RWPE2 (cell line): ENCODE measurements around the gene WDR93.

ENCODE experiments used
- ATAC-seq: fragments of 200-7000 bp; cut with Tn5 transposase; 3 replicates; pipeline ENCODE4 v1.9.1; 2021; ENCODE audit warnings: low read depth
- DNase-seq: peaks from one replicate; pipeline ENCODE4 v3.0.0-alpha.2; 2020; ENCODE audit warnings: low spot score
- H3K27ac ChIP-seq: fragments of 450-650 bp; 2 replicates; pipeline ENCODE4 v1.5.1; 2017; ENCODE audit warnings: mild to moderate bottlenecking; ENCODE audit not compliant: poor library complexity, severe bottlenecking
- H3K27me3 ChIP-seq: fragments of 250-450 bp; sonication (Bioruptor Pico); 2 replicates; pipeline ENCODE4 v1.5.1; 2021; ENCODE audit warnings: mild to moderate bottlenecking, moderate library complexity; ENCODE audit not compliant: insufficient read depth, poor library complexity, severe bottlenecking
- H3K36me3 ChIP-seq: fragments of 250-450 bp; sonication (Bioruptor Pico); 2 replicates; pipeline ENCODE4 v1.5.1; 2020; ENCODE audit warnings: low read depth, mild to moderate bottlenecking, moderate library complexity
- H3K4me1 ChIP-seq: fragments of 250-450 bp; sonication (Bioruptor Pico); 2 replicates; pipeline ENCODE4 v1.5.1; 2021; ENCODE audit warnings: mild to moderate bottlenecking, moderate library complexity; ENCODE audit not compliant: insufficient read depth, poor library complexity, severe bottlenecking
- H3K4me3 ChIP-seq: fragments of 250-450 bp; sonication (Bioruptor Pico); 2 replicates; pipeline ENCODE4 v1.5.1; 2021; ENCODE audit warnings: mild to moderate bottlenecking, moderate library complexity; ENCODE audit not compliant: severe bottlenecking
- H3K9me3 ChIP-seq: fragments of 250-450 bp; sonication (Bioruptor Pico); 2 replicates; pipeline ENCODE4 v1.5.1; 2021; ENCODE audit warnings: mild to moderate bottlenecking, moderate library complexity; ENCODE audit not compliant: severe bottlenecking
- TF ChIP-seq, protein P1 (sequence below): fragments of 450-650 bp; IDR thresholded peaks from one replicate; pipeline ENCODE4 v1.5.1; 2017; ENCODE audit warnings: mild to moderate bottlenecking, moderate library complexity; ENCODE audit not compliant: poor library complexity, severe bottlenecking

WDR93 gene

DNA sequence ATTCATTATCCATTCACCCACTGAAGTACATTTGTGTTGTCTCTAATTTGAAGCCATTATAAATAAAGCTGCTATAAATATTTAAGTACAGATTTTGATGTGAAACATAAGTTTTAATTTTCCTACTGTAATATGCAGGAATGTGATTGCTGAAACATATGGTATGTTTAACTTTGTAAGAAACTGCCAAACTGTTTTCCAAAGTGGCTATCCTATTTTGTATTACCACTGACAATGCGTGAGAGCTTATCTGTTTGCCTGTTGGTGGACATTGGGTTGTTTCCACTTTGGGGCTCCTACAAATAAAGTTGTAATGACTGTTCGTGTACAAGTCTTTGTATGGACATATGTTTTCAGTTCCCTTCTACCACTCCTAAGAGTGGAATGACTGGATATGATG, 2.5 kb downstream of the WDR93 start:
- Histone ChIP-seq H3K4me3 (no peak overlapping the region), H3K4me1 (no peaks in the 10 kb centered on the region), H3K9me3 (no peaks in the 10 kb centered on the region), H3K27ac (no peak overlapping the region), H3K27me3 (no peaks in the 10 kb centered on the region), H3K36me3 (no peaks in the 10 kb centered on the region)
- ATAC-seq = no peak
- no peak for DNase-seq
- TF ChIP-seq, protein P1, sequence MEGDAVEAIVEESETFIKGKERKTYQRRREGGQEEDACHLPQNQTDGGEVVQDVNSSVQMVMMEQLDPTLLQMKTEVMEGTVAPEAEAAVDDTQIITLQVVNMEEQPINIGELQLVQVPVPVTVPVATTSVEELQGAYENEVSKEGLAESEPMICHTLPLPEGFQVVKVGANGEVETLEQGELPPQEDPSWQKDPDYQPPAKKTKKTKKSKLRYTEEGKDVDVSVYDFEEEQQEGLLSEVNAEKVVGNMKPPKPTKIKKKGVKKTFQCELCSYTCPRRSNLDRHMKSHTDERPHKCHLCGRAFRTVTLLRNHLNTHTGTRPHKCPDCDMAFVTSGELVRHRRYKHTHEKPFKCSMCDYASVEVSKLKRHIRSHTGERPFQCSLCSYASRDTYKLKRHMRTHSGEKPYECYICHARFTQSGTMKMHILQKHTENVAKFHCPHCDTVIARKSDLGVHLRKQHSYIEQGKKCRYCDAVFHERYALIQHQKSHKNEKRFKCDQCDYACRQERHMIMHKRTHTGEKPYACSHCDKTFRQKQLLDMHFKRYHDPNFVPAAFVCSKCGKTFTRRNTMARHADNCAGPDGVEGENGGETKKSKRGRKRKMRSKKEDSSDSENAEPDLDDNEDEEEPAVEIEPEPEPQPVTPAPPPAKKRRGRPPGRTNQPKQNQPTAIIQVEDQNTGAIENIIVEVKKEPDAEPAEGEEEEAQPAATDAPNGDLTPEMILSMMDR = no peak

DNA sequence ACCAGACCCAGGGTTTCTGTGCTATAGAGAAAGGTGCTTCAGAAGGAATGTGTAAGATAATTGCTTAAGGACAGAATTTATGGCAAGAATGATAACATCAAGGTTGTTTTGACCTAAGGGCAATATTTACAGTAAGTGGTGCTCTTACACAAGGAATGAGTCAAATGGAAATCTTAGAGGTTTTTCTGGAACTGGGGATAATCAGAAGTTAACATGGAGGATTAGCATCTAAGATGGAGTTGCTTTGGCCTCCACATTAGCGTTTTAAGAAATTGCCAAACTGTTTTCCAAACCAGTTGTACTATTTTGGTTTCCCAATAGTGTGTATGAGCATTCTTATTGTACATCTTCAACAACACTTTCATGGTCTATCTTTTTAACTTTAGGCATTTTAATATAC, 3.1 kb downstream of the WDR93 start:
- Histone ChIP-seq H3K4me3 (no peak overlapping the region), H3K9me3 (no peaks in the 10 kb centered on the region), H3K27ac (no peak overlapping the region), H3K27me3 (no peaks in the 10 kb centered on the region), H3K36me3 (no peaks in the 10 kb centered on the region; the same call in 1 of the 2 replicates), H3K4me1 (no peaks in the 10 kb centered on the region)
- DNase-seq (no peak), ATAC-seq (no peak)
- TF ChIP-seq, protein P1 = no peak

DNA sequence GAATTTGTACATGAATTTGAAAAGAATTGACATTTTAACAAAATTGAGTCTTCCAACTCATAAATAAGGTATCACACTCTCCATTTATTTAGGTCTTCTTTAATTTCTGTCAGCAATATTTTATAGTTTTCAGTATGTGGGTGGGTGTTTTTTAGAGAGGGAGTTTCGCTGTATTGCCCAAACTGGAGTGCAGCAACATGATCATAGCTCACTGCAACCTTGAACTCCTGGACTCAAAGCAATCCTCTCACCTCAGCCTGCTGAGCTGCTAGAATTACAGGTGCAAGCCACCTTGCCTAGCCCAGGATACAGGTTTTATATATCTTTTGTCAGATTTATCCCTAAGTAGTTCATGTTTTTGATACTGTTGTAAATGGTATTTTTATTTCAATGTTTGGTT, 4.6 kb downstream of the WDR93 start:
- no peak overlapping the region for H3K4me3 ChIP-seq
- no peaks in the 10 kb centered on the region; the same call in 1 of the 2 replicates for H3K36me3 ChIP-seq
- TF ChIP-seq, protein P1 = no peak
- H3K27ac ChIP-seq = no peak overlapping the region
- DNase-seq (no peak), ATAC-seq (no peak)
- H3K27me3 ChIP-seq = no peaks in the 10 kb centered on the region
- H3K9me3 ChIP-seq = no peaks in the 10 kb centered on the region
- H3K4me1 ChIP-seq = no peaks in the 10 kb centered on the region

DNA sequence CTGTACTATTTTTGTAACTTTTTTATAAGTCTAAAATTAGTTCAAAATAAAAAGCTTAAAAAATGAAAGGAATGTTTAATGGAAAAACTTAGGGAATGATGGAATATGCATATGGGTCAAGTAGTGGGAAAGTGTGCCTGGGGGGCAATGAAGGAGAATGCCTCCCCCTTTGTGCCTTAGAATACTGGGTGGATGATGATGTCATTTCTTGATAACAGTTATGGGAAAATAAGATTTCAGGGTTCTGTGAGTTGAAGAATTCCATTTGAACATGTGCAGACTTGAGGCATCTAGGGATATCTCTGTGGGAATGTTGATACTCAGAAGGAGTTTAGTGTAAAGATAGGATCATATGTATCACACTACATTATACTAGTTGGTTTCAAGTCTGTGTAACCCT, 13.8 kb downstream of the WDR93 start:
- no peak overlapping the region for H3K27ac ChIP-seq
- DNase-seq = no peak
- no peak overlapping the region for H3K4me3 ChIP-seq
- no peaks in the 10 kb centered on the region for H3K4me1 ChIP-seq
- ATAC-seq = no peak
- no peaks in the 10 kb centered on the region for H3K9me3 ChIP-seq
- no peaks in the 10 kb centered on the region for H3K36me3 ChIP-seq
- TF ChIP-seq, protein P1 = no peak
- no peaks in the 10 kb centered on the region for H3K27me3 ChIP-seq

DNA sequence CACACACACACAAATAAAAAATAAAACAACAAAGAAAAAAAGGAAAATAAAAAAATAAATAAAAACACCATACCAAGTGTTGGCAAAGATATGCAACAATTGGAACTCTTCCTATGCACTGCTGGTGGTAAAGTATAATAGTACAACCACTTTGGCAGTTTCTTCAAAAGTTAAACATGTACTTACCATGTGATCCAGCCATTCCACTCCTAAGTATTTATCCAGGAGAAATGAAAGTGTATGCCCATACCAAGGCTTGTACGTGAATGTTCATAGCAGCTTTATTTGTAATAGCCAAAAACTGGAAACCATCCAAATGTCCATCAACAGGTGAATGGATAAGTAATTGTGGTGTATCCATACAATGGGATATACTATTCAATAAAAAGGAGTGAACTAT, 17.0 kb downstream of the WDR93 start:
- no peak overlapping the region for H3K27ac ChIP-seq
- no peaks in the 10 kb centered on the region for H3K9me3 ChIP-seq
- TF ChIP-seq, protein P1 = no peak
- H3K4me3 ChIP-seq = no peak overlapping the region
- H3K27me3 ChIP-seq = no peaks in the 10 kb centered on the region
- no peaks in the 10 kb centered on the region for H3K36me3 ChIP-seq
- ATAC-seq = no peak
- no peak for DNase-seq
- H3K4me1 ChIP-seq = no peaks in the 10 kb centered on the region
